Measurements from ENCODE around the gene INSR.
"Not testable (repeated sequence)": the region's sequence is repeated elsewhere in the genome, so short reads cannot be mapped to it uniquely, and the experiment has no call there.

INSR gene

DNA sequence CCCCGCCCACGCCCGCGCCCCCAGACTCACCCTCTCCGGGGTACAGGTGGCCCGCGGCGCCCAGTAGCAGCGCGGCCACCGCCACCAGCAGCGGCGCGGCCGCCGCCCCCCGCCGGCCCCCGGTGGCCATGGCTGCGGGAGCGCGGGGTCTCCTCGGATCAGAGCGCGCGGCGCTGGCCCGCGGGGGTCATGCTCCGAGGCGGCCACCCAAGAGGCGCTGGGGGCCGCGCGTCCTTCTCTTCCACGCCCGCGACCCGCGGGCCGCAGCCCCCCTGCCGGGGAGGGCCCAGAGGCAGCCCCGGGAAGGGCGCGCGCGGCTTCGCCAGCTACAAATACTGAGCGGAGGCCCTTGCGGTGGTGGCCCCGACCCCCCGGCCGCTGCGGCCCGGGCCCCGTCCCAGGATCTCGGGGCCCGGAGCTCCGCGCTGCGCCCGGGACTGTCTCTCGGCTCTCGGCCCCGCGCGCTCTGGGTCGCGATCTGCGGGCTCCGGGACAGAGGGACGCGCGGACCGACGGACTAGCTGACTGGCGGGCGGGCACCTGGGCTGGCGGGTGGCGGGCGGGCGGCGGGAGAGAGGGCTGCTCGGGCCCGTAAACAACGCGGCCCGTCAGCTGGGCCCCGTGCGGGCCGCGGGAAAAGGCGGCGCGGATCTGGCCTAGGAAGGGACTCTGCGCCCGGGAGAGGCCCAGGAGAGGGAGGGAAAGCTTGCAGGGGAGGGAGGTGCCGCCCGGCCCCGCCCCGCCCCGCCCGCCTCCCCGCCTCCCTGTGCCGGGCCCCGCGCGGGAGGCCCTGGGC lies at the start of gene INSR:
Gene INSR (minus strand): TSS at position 653 of the 796 bp plus-strand sequence. CDS start 523 bp downstream, at position 130.
- in situ Hi-C loops (cut with MboI; ENCODE audit: low sequenced_read_pairs), result no loop called here

DNA sequence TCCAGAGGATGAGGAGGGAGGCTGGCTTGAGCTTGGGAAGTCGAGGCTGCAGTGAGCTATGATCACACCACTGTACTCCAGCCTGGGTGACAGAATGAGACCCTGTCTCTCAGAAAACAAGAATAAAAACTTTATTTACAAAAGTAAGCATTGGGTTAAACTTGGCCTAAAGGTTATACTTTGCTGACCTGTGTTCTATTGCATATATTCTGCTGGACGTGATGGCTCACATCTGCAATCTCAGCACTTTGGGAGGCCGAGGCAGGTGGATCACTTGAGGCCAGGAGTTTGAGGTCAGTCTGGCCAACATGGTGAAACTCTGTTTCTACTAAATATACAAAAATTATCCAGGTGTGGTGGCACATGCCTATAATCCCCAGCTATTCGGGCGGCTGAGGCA lies 47.9 kb upstream of the INSR start:
- in situ Hi-C loops (cut with MboI; ENCODE audit: low sequenced_read_pairs), result no loop called here

DNA sequence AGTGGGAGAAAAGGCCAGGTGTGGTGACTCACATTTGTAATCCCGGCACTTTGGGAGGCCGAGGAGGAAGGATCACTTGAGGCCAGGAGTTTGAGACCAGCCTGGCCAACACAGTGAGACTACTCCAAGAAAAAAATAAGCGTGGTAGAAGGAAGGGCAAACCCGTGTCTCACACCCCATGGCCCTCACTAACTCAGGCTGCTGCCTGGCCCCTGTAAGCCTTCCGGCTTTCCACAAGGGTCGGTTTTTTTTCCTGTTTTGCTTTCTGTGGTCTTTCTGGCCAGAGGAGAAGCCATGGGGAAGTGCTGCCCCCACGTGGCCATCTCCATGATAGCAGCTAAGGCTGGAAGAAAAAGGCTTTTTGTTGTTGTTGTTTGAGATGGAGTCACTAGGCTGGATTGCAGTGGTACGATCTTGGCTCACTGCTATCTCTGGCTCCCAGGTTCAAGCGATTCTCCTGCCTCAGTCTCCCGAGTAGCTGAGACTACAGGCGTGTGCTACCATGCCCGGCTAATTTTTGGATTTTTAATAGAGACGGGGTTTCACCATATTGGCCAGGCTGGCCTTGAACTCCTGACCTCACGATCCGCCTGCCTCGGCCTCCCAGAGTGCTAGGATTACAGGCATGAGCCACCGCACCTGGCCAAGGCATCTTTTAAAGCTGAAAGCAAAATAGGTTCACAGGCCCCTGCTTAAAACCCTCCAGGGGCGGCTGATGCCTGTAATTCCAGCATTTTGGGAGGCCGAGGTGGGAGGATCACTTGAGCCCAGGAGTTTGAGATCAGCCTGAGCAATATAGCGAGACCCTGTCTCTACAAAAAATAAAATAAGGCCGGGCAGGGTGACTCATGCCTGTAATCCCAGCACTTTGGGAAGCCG lies 47.0 kb upstream of the INSR start:
- in situ Hi-C loops (cut with MboI; ENCODE audit: low sequenced_read_pairs), result no loop called here

DNA sequence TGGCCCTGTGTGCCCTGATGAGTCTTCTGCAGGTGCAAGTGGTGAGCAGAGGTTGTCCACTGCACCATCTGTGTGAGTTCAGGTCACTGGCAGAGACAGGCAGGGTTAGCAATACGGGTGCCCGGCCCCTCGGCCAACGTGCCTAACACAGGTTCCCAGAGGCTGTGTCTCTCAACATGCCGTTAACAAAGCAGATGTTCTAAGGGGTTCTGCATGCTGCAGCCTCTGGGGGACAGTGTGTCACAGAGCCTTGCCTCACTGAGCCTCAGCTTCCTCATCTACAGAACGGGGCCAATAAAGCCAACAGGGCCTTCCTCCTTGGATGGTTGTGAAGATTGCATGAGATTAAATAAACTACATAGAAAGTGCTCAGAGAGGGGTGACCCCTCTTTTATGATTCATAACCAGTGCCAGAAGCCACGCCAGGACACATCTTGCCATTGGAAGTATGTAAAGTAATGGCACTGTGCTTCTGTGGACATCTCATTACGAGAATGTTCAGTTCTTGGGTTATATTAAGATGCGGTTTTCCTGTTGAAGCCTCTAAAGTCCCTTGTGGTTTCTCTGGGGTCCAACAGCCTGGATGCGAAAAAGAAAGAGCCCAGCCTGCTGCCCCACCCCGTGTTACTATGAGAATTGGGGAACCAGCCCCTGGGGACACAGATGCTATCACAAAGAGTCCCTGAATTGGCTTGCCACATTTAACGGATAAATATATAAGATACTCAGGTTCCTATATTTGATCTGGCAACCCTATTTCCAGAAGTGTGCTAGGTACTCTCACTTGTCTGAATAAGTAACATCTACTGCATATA lies 43.4 kb upstream of the INSR start:
- in situ Hi-C loops (cut with MboI; ENCODE audit: low sequenced_read_pairs), result no loop called here

DNA sequence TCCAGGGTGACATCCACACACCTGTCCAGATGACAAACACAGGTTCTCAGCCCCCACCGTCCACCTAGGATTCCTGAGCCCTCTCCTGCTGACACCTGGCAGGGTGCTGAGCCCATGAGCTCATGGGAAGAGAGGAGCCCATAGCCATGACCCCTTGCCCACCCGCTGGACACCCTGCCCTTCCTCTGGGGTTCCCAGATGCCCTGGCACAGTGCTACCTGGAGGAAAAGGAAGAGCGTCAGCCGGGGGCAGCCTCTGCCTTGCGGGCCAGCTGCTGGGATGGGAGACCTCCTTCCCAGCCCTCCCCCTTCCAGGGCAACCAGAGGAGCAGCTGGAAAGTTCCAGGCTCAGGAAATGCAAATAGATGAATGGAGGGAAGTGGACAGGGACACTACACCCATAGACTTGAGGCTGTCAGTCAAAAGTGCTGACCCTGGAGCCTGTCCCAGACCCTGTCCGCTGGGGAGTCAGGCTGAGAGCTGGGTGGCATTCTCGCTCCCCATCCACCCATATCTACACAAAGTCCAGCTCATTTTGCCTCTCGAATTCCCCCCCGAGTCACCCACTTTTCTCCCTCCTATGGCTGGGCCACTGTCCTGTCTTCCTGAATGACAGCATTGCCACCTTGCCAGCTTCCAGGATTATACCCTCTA lies 42.2 kb upstream of the INSR start:
- in situ Hi-C loops (cut with MboI; ENCODE audit: low sequenced_read_pairs), result no loop called here

DNA sequence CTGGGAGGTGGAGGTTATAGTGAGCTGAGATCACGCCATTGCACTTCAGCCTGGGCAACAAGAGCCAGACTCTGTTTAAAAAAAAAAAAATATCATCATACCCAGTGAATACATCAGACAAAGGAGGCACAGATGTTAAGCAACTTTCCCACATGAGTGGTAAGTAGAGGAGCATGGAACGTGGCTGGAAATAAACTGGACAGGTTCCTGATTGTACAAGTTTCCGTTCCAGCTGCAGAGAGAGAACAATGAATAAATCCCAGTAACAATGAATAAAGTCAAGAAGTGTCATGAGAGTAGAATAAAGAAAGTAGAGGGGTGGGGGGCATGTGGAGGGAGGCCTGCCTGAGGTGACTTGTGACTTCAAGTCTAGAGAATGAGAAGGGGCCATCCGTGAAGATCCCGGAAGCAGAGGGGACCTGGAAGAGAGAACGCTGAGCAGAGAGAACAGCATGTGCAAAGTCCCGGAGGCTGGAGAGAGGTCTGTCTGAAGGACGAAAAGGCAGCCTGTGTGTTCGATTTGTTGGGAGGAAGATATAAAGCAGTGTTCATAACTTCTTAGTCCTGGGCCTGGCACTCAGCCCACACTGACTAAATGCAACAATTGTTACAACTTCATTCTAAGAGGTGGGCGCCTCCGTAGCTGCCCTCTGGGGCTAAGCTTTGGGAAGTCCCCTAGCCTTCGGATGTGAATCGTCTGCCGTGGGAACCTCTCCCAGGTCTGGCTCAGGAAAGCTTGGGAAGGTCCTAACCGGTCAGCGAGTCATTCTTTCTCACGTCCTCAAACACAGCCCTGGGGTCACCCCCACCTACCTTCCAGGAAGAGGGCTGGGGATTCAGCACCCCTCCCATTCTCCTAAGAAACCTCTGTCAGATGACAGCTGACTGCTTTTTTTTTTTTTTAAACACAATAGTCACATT lies 39.2 kb upstream of the INSR start:
- in situ Hi-C loops (cut with MboI; ENCODE audit: low sequenced_read_pairs), result no loop called here

DNA sequence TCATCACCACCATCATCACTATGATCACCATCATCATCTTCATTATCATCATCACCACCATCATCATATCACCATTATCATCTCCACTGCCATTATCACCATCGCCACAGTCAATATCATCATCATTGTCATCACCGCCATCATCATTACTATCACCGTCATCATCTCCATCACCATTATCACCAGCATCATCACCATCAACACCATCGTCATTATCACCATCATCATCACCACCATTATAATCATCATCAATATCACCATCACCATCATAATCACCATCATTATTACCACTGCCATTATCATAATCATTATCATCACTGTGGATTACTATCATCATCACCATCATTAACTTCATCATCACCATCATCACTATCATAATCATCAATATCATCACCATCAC lies 37.2 kb upstream of the INSR start:
- in situ Hi-C loops (cut with MboI; ENCODE audit: low sequenced_read_pairs), result no loop called here

DNA sequence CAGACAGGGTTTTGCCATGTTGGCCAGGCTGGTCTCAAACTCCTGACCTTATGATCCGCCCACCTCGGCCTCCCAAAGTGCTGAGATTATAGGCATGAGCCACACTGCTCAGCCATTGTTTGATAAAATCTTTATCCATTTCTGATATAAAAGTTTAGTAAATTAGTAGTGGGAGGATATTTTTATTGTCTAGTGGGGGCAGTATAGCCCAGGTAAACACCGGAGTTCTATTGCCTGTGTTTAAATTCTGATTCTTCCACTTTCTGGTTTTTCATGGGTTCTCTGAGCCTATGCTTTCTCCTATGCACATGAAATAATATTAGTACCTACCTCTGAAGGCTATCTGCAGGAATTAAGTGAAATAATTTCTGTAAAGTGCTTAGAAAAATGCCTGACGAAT lies 34.4 kb upstream of the INSR start:
- in situ Hi-C loops (cut with MboI; ENCODE audit: low sequenced_read_pairs), result no loop called here

DNA sequence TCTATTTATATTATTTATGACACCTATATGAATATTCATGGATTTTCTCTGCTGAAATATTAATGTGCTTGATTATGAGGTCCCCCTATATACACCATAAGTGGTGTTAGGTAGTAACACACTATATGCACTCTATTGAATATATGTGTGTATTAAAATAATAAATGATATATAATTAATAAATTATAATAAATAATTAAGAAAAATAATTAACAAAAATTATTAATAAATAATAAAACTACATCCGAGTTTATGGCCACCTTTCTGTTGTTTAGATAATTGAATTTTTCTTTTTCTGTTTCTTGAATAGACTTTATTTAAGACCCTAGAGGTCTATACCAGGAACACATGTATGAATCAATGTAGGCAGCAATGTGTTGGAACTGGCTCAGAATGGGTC lies 33.6 kb upstream of the INSR start:
- in situ Hi-C loops (cut with MboI; ENCODE audit: low sequenced_read_pairs), result no loop called here

DNA sequence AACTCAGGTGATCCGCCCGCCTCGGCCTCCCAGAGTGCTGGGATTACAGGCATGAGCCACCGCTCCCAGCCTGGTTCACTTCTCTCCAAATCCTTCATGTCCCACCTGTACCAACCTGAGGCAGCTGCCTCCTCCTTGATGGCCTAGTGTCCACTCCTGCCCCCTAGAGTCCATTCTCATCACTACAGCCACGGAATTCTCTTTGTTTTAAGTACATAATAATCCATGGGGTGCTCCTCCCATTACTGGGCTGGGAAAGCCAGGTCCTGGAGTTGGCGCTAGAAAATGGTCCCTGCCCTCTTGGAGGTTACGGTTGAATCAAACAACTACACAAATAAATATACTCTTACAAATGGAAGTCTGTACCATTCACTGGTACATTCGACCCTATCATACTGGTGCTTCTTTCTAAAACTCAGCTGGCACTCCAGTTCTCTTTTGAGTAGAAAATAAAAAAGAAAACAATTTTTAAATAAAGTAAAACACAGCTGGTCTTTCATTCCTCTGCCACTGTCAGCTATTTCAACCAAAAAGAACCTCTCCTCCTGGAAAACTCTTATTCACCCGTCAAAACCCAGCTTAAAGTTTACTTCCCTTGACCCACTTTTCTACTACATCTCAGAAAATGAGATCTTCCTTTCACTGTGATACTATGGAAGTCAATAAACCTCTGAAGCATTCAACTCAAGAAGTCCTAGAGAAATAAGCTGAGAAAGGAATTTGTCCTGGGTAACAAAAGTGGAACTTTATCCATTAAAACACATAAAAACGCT lies 32.1 kb upstream of the INSR start:
- in situ Hi-C loops (cut with MboI; ENCODE audit: low sequenced_read_pairs), result no loop called here

DNA sequence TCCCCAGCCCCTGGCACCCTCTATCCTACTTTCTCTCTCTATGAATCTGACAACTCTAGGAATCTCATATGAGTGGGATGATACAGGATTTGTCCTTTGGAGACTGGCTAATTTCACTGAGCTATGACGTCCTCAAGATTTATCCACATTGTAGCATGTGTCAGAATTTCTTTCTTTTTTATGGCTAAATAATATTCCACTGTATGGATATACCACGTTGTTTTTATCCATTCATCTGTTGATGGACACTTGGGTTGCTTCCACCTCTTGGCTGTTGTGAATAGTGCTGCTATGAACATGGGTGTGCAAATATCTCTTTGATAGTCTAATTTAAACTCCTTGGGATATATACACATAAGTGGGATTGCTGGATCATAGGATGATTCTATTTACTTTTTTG lies 24.0 kb upstream of the INSR start:
- in situ Hi-C loops (cut with MboI; ENCODE audit: low sequenced_read_pairs), result no loop called here

DNA sequence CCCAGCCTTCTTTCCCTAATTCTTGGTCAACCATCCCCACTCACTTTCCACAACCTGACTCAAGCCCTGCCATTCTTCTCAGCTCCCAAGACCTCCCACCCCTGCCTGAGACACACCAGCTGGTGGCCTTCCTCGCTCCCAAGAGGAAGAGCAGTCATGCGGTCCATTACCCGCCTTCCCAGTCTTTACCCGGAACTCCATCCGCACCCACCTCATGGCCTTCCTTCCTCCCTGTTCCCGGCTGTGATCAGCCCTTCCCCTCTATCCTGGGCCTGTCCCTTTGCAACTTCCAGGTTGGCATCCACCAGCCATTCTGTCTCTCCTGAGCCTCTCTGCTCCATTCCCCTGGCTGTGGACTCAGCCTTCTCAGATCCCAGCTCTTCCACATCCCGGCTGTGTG lies 18.6 kb upstream of the INSR start:
- in situ Hi-C loops (cut with MboI; ENCODE audit: low sequenced_read_pairs), result no loop called here

DNA sequence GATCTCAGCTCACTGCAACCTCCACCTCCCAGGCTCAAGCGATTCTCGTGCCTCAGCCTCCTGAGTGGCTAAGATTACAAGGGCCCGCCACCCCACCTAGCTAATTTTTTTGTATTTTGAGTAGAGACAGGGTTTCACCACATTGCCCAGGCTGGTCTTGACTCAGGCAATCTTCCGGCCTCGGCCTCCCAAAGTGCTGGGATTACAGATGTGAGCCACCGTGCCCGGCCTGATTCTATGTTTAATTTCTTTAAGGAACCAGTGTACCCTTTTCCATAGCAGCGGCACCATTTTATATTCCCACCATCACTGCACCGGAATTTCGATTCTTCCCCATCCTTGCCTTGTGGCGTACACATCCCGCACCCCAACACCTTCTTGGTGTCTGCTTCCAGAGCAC lies 17.7 kb upstream of the INSR start:
- in situ Hi-C loops (cut with MboI; ENCODE audit: low sequenced_read_pairs), result no loop called here

DNA sequence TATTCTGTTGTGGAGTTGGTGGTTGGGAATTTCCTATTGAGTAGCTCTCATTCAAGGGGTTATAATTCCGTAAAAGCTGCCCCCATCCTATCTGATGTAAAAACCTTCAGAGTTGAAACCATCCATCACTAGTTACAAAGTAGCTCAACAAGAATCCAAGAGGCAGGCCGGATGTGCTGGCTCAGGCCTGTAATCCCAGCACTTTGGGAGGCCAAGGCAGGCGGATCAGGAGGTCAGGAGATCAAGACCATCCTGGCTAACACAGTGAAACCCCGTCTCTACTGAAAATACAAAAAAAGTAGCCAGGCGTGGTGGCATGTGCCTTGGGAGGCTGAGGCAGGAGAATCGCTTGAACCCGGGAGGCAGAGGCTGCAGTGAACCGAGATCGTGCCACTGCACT lies 14.1 kb upstream of the INSR start:
- in situ Hi-C loops (cut with MboI; ENCODE audit: low sequenced_read_pairs), result not testable (repeated sequence)

DNA sequence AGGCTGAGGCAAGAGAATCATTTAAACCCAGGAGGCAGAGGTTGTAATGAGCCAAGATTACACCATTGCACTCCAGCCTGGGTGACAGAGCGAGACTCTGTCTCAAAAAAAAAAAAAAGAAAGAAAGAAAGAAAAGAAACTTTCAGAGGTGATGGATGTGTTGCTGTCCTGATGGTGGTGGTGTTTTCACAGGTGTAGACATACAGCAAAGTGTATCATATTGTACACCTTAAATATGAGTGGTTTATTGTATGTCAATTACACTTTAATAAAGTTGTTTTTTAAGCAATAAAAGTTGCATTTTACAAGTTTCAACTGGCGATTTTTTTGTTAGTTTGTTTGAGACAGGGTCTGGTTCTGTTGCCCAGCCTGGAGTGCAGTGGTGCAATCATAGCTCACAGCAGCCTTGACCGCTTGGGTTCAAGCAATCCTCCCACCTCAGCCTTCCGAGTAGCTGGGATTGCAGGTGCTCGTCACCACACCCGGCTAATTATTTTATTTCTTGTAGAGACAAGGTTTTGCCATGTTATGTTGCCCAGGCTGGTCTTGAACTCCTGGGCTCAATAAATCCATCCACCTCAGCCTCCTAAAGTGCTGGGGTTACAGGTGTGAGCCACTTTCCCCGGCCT lies 13.5 kb upstream of the INSR start:
- in situ Hi-C loops (cut with MboI; ENCODE audit: low sequenced_read_pairs), result no loop called here

DNA sequence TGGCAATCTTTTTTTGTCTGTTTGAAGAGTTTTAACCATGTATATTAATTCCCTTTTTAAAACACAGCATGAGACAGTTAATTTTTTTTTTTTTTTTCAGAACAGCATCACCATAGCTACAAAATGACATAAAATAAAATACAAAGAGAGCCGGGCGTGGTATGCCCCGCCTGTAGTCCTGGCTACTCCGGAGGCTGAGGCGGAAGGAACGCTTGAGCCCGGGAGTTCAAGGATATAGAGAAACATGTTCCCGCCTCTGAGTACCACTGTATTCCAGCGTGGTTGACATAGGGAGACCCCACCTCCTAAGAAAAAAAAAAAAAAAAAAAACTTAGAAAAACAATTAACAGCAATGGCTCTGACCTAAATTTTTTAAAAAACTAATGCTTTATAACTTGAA lies 10.0 kb upstream of the INSR start:
- in situ Hi-C loops (cut with MboI; ENCODE audit: low sequenced_read_pairs), result no loop called here

DNA sequence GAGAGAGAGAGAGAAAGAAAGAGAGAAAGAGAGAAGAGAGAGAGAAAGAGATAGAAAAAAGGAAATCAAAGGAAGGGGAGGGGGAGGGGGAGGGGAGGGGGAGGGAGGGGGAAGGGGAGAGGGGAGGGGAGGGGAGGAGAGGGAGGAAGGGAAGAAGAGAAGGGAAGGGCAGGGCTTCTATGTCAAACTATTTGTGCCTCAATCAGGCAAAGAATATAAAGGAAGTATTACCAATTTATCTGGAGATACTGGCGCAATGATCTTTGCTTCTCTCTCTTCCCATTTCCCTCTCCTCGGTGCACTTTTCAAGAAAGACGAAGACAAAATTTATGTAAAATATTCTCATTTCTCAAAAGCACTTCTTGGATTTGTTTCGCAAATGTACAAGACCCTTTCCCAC lies 9.3 kb upstream of the INSR start:
- in situ Hi-C loops (cut with MboI; ENCODE audit: low sequenced_read_pairs), result no loop called here

DNA sequence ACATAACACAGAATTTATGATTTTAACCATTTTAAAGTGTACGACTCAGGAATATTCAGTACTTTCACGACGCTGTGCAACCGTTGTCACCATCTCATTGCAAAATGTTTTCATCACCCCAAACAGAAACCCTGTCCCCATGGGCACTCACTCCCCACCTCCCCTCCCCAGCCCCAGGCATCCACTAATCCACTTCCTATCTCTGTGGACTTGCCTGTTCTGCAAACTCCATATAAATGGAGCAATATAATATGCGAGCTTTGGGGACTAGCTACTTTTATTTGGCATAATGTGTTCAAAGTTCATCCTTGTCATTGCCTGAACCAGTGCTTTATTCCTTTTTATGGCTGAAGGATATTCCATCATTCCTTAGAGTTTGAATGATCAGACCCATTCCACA lies 7.3 kb upstream of the INSR start:
- in situ Hi-C loops (cut with MboI; ENCODE audit: low sequenced_read_pairs), result no loop called here

DNA sequence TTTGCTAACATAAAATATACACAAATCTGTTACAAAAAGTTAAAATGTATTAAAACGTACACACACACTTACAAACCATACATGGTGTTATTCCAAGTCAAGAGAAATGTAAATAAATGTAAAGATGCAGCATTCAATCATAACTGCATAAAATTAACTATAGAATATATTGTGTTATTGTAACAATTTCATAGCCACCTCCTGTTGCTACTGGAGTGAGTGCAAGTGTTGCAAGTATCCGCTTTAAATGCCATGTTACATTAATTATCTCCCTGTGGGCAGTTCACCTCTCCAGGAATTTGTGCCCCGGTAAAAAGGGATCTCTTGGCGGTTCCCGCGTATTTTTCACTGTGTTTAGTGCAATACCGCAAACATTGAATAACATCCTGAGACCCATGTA lies 3.5 kb upstream of the INSR start:
- in situ Hi-C loops (cut with MboI; ENCODE audit: low sequenced_read_pairs), result no loop called here
